ENCODE data around the gene AMD1.
"Not testable (repeated sequence)": the region's sequence is repeated elsewhere in the genome, so short reads cannot be mapped to it uniquely, and the experiment has no call there.

The AMD1 gene

GRCh38 chr6:110878751-110879522 is 4.4 kb downstream of the AMD1 start:
- no peak for DNase-seq

- no peak for DNase-seq
Observed at GRCh38 chr6:110880651-110881050, 6.1 kb downstream of the AMD1 start.

- DNase-seq, result no peak
Observed at GRCh38 chr6:110881546-110882273, 7.1 kb downstream of the AMD1 start.

GRCh38 chr6:110882274-110882619 is 7.7 kb downstream of the AMD1 start:
- DNase-seq, result no peak

GRCh38 chr6:110882824-110883554 is 8.4 kb downstream of the AMD1 start:
- DNase-seq, result no peak

- DNase-seq, result no peak
Observed at GRCh38 chr6:110884321-110884720, 9.7 kb downstream of the AMD1 start.

- DNase-seq, result no peak
Observed at GRCh38 chr6:110885526-110885925, 10.9 kb downstream of the AMD1 start.

GRCh38 chr6:110886555-110887167 is 12.1 kb downstream of the AMD1 start:
- no peak for DNase-seq

- DNase-seq, result no peak
Observed at GRCh38 chr6:110890288-110890687, 15.7 kb downstream of the AMD1 start.

GRCh38 chr6:110895907-110896608 is 21.5 kb downstream of the AMD1 start:
- DNase-seq, result no peak

GRCh38 chr6:110897433-110897832 is 22.8 kb downstream of the AMD1 start:
- no peak for DNase-seq

- DNase-seq, result no peak
Observed at GRCh38 chr6:110898111-110898510, 23.5 kb downstream of the AMD1 start.

GRCh38 chr6:110900028-110900598 is 25.5 kb downstream of the AMD1 start:
- no peak for DNase-seq

- DNase-seq, result not testable (repeated sequence)
Observed at GRCh38 chr6:110901601-110902000, 27.0 kb downstream of the AMD1 start.

GRCh38 chr6:110902091-110902490 is 27.5 kb downstream of the AMD1 start:
- no peak for DNase-seq

GRCh38 chr6:110906273-110906672 is 31.7 kb downstream of the AMD1 start:
- not testable (repeated sequence) for DNase-seq

GRCh38 chr6:110930781-110931180 is 56.2 kb downstream of the AMD1 start:
- no peak for DNase-seq

- DNase-seq, result no peak
Observed at GRCh38 chr6:110933912-110934311, 59.3 kb downstream of the AMD1 start.

GRCh38 chr6:110934381-110934898 is 59.9 kb downstream of the AMD1 start:
- DNase-seq, result no peak

GRCh38 chr6:110935171-110935570 is 60.6 kb downstream of the AMD1 start:
- DNase-seq, result no peak

- no peak for DNase-seq
Observed at GRCh38 chr6:110938171-110938570, 63.6 kb downstream of the AMD1 start.
